Measurements from ENCODE around the gene TMEM161A.

The TMEM161A gene

DNA sequence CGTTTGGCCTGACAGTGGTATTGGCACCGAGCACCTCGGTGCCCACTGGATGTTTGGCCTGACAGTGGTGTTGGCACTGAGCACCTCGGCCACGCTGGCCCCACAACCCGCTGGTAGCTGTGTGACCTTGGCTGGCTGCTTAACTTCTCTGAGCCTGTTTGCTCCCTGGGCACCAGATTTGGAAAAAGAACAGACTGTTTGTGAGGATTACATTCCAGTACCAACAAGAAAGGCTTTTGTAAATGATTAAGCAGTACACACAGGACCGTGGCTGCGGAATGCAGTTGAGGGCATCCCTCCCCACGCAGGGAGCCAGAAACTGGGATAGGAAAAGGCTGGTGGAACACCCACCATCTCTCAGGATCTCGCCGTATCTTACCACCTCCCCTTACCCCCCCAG lies 42.6 kb downstream of the TMEM161A start:
- no peak for DNase-seq

DNA sequence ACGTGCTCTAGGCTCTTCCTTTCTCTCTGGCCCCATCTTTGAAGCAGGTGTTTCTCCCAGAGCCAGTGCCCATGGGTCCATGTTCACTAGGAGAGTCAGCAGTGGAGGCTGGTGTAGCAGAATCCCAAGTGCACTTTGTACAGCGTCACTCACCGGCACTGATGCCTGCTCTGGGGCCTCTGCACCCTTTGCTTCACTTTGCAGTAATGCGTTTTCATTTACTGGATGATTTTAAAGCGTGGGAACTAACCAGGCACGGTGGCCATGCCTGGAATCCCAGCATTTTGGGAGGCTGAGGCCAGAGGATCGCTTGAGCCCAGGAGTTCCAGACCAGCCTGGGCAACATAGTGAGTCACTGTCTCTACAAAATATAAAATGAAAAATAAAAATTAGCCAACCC lies 43.8 kb downstream of the TMEM161A start:
- DNase-seq, result no peak

GRCh38 chr19:19087676-19088075 lies 50.6 kb downstream of the TMEM161A start:
- no peak for DNase-seq

GRCh38 chr19:19083413-19084178 lies 54.7 kb downstream of the TMEM161A start:
- DNase-seq, result no peak

GRCh38 chr19:19081642-19082151 lies 56.6 kb downstream of the TMEM161A start:
- no peak for DNase-seq

- DNase-seq, result no peak
Measured at GRCh38 chr19:19079571-19079970, 58.7 kb downstream of the TMEM161A start.

- no peak for DNase-seq
Measured at GRCh38 chr19:19078801-19079200, 59.5 kb downstream of the TMEM161A start.

DNA sequence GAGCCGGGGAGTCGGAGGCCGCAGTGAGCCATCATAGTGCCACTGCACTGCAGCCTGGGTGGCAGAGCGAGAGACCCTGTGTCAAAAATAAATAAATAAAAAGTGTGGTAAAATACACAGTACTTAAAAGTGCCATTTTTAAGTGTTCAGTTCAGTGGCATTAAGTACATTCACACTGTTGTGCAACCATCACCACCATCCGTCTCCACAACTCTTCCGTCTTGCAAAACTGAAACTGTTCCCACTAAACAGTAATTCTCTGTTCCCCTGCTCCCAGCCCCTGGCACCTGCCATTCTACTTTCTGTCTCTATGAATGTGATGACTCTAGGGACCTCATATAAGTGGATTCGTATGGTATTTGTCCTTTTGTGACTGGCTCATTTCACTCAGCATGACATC lies 61.2 kb downstream of the TMEM161A start:
- DNase-seq, result no peak

DNA sequence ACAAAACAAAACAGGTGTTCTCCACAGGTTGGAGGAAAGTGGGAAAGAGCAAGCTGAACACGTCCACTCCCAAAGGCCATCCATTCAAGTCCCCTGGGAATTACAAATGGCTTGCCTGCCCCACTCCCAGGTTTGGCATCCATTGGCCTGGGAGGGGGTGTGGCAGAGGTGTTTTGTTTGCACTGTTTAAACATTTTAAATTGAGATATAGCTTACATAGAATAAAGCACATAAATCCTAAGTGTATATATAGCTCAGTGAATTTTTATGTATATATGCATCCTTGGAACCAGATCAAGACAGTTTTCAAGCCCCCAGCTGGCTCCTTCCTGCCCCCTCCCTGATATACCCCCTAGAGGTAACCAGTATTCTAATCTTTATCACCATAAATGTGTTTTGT lies 61.8 kb downstream of the TMEM161A start:
- DNase-seq, result no peak

- no peak for DNase-seq
Measured at GRCh38 chr19:19075126-19075525, 63.2 kb downstream of the TMEM161A start.

DNA sequence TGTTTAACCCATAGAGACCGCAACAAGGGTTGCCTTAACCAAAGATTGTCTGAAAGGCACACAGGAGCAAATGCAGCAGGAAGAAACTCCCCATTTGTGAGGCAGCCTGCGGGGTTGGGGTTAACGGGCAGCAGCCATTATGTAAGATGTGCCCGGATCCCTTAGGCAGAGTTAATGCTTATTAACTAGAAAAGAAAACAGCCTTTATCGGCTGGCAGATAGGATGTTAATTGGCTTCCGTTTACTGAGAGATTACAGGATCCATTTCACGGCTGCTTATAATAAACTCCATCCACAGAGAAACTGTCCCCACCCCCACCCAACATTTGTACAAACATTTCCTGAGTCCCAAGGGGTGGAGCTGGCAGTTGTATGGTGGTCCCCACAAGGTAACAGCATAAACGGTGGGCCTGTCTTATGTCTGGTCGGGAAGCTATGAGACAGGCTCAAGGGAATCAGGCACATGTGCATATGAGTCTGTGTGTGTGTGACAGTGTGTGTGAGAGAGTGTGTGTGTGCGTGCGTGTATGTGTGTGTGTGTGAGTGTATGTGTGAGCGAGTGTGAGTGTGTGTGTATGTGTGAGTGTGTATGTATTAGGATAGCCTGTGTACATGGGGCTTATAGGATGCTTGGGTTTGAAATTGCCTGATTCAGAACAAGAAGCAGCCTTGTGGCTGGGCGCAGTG lies 63.9 kb downstream of the TMEM161A start:
- no peak for DNase-seq

- DNase-seq, result no peak
Measured at GRCh38 chr19:19071897-19072296, 66.4 kb downstream of the TMEM161A start.

All from NCI-H187 treated with DMSO at 0.1 percent for 48 hours (cell line).